ENCODE results near the gene GET4. TPM values are rescaled to one million over a fixed set of nuclear protein-coding genes. Genes with fewer than 3 reads are reported as not detected.
"Not testable (repeated sequence)": the region's sequence is repeated elsewhere in the genome, so short reads cannot be mapped to it uniquely, and the experiment has no call there.

GET4 gene
- total and polyA plus RNA-seq, 2 experiments from 2014 or later = 26.3 to 26.8 TPM

DNA sequence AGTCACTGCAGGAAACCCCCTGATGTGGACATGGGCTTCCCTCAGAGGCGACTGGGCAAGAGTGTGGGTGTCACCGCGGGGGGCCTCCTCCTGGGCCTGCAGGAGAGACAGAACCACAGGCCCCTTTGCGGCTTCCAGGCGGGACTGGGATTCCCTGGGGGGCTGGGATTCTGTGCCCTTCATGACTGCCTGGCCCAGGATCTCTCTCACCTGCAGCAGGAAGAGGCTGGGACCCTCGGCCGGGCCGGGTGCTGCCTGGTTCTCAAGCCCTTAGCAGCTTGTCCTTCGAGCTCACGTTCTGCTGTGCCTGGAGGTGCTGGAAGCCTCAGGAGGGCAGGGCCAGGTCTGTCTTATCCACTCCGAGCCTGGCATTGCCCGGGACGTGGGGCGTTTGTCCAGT is 32.3 kb upstream of the GET4 start:
- no peak overlapping the region for H2AFZ ChIP-seq
- no peaks in the 10 kb centered on the region for H4K20me1 ChIP-seq (ENCODE audit: insufficient read depth)
- no peak overlapping the region for H3K27ac ChIP-seq
- no peaks in the 10 kb centered on the region for H3K4me1 ChIP-seq (ENCODE audit: insufficient read depth)
- no peak overlapping the region for H3K4me2 ChIP-seq (ENCODE audit: unreplicated experiment)
- no peaks in the 10 kb centered on the region for H3K9me3 ChIP-seq (ENCODE audit: low read depth)
- no peak overlapping the region for H3K4me3 ChIP-seq
- peaks cover 26% of the 10 kb centered on the region; the same call in 1 of the 2 replicates for H3K36me3 ChIP-seq (ENCODE audit: low read depth)
- no peaks in the 10 kb centered on the region for H3F3A ChIP-seq (ENCODE audit: insufficient read depth)
- TF ChIP-seq EZH2 (IDR thresholded peaks at IDR 0.05; ENCODE audit: insufficient read depth, poor library complexity, severe bottlenecking) (no peak), EZH2phosphoT487 (IDR thresholded peaks at IDR 0.05; ENCODE audit: insufficient read depth, low read depth) (no peak)
- peaks cover 22% of the 10 kb centered on the region; the same call in 1 of the 2 replicates for H3K79me2 ChIP-seq (ENCODE audit: insufficient read depth)
- in situ Hi-C loops (cut with MboI) = no loop called here
- H3K9ac ChIP-seq = no peak overlapping the region
- DNase-seq = no peak
- no peaks in the 10 kb centered on the region for H3K9me2 ChIP-seq (ENCODE audit: insufficient read depth)
- no peaks in the 10 kb centered on the region for H3K27me3 ChIP-seq (replicated peaks; ENCODE audit: insufficient read depth)
- WGBS, 2 experiments (ENCODE audit: low coverage in 1 of 2, low lambda C conversion rate in 2 of 2, missing lambda C conversion rate in 2 of 2) = 97 to 99% methylated on average over 12 to 14 of the region's 14 CpGs

DNA sequence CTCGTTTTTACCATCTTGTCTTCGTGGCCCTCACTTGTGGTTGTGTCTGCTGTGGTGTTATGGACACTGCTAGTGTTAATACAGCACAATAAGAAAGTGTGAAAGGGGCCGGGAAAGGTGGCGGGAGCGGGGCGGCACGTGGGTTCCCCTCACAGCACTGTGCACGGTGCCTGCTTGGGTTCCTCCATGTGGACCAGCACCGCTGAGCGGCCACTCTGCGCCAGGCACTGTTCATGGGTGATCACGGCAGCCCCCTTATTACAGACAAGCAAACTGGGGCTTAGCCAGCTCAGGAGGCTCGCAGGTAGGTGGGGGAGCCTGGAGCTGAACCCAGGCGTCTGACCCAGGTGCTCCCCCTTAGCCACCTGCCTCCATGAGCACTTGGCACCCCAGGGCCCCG is 31.8 kb upstream of the GET4 start:
- TF ChIP-seq EZH2 (IDR thresholded peaks at IDR 0.05; ENCODE audit: insufficient read depth, poor library complexity, severe bottlenecking) (no peak), EZH2phosphoT487 (IDR thresholded peaks at IDR 0.05; ENCODE audit: insufficient read depth, low read depth) (no peak)
- H3K9me2 ChIP-seq (ENCODE audit: insufficient read depth) = no peaks in the 10 kb centered on the region
- peaks cover 20% of the 10 kb centered on the region; the same call in 1 of the 2 replicates for H3K79me2 ChIP-seq (ENCODE audit: insufficient read depth)
- no peaks in the 10 kb centered on the region for H3F3A ChIP-seq (ENCODE audit: insufficient read depth)
- 92% methylated on average over 15 of the region's 15 CpGs for WGBS, 2 experiments (ENCODE audit: low coverage in 1 of 2, low lambda C conversion rate in 2 of 2, missing lambda C conversion rate in 2 of 2)
- peaks cover 31% of the 10 kb centered on the region; the same call in 1 of the 2 replicates for H3K36me3 ChIP-seq (ENCODE audit: low read depth)
- no peak overlapping the region for H3K9ac ChIP-seq
- H3K27ac ChIP-seq = no peak overlapping the region
- H3K4me3 ChIP-seq = no peak overlapping the region
- H3K4me2 ChIP-seq (ENCODE audit: unreplicated experiment) = no peak overlapping the region
- in situ Hi-C loops (cut with MboI) = no loop called here
- no peaks in the 10 kb centered on the region for H3K4me1 ChIP-seq (ENCODE audit: insufficient read depth)
- no peaks in the 10 kb centered on the region for H4K20me1 ChIP-seq (ENCODE audit: insufficient read depth)
- no peaks in the 10 kb centered on the region for H3K27me3 ChIP-seq (replicated peaks; ENCODE audit: insufficient read depth)
- no peak overlapping the region for H2AFZ ChIP-seq
- DNase-seq = no peak
- no peaks in the 10 kb centered on the region for H3K9me3 ChIP-seq (ENCODE audit: low read depth)

DNA sequence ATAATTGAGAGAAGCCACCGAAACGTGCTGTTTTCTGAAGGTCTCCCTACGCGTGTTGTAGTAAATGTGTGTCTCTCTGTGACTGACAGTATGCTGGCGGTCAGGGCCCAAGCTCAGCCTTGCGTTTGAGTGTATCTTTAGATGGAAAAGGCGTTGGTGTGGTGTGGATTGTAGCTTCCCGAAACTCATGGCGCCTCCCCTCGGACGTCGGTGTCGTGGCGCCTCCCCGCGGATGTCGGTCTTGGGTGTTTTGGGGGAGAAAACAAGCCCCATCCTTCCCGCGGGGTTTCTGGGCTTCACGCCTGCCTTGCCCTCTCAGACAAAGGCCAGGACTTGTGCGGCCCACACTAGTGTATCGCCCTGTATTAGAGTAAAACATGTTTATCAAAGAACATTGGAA is 31.3 kb upstream of the GET4 start:
- Histone ChIP-seq H3K9me3 (ENCODE audit: low read depth) (no peaks in the 10 kb centered on the region), H3K36me3 (ENCODE audit: low read depth) (peaks cover 36% of the 10 kb centered on the region; the same call in 1 of the 2 replicates), H3K9ac (no peak overlapping the region), H3K4me1 (ENCODE audit: insufficient read depth) (no peaks in the 10 kb centered on the region), H3K4me2 (ENCODE audit: unreplicated experiment) (no peak overlapping the region), H3F3A (ENCODE audit: insufficient read depth) (no peaks in the 10 kb centered on the region), H3K79me2 (ENCODE audit: insufficient read depth) (peaks cover 20% of the 10 kb centered on the region; the same call in 1 of the 2 replicates), H3K27me3 (replicated peaks; ENCODE audit: insufficient read depth) (no peaks in the 10 kb centered on the region), H2AFZ (no peak overlapping the region), H3K9me2 (ENCODE audit: insufficient read depth) (no peaks in the 10 kb centered on the region), H4K20me1 (ENCODE audit: insufficient read depth) (no peaks in the 10 kb centered on the region), H3K27ac (no peak overlapping the region), H3K4me3 (no peak overlapping the region)
- DNase-seq = no peak
- TF ChIP-seq EZH2 (IDR thresholded peaks at IDR 0.05; ENCODE audit: insufficient read depth, poor library complexity, severe bottlenecking) (no peak), EZH2phosphoT487 (IDR thresholded peaks at IDR 0.05; ENCODE audit: insufficient read depth, low read depth) (no peak)
- WGBS, 2 experiments (ENCODE audit: low coverage in 1 of 2, low lambda C conversion rate in 2 of 2, missing lambda C conversion rate in 2 of 2) = 92 to 95% methylated on average over 22 of the region's 22 CpGs
- in situ Hi-C loops (cut with MboI) = no loop called here

GRCh38 chr7:845731-846130 is 30.6 kb upstream of the GET4 start:
- Histone ChIP-seq H3K4me1 (ENCODE audit: insufficient read depth) (no peaks in the 10 kb centered on the region), H3K9me3 (ENCODE audit: low read depth) (no peaks in the 10 kb centered on the region), H3K27me3 (replicated peaks; ENCODE audit: insufficient read depth) (no peaks in the 10 kb centered on the region), H3F3A (ENCODE audit: insufficient read depth) (no peaks in the 10 kb centered on the region), H3K36me3 (ENCODE audit: low read depth) (peaks cover 36% of the 10 kb centered on the region; the same call in 1 of the 2 replicates), H3K9me2 (ENCODE audit: insufficient read depth) (no peaks in the 10 kb centered on the region), H3K4me2 (ENCODE audit: unreplicated experiment) (no peak overlapping the region), H4K20me1 (ENCODE audit: insufficient read depth) (no peaks in the 10 kb centered on the region), H3K27ac (no peak overlapping the region), H2AFZ (no peak overlapping the region), H3K79me2 (ENCODE audit: insufficient read depth) (peaks cover 20% of the 10 kb centered on the region; the same call in 1 of the 2 replicates), H3K9ac (no peak overlapping the region), H3K4me3 (no peak overlapping the region)
- no peak for DNase-seq
- WGBS, 2 experiments (ENCODE audit: low coverage in 1 of 2, low lambda C conversion rate in 2 of 2, missing lambda C conversion rate in 2 of 2) = 97% methylated on average over 11 of the region's 11 CpGs
- in situ Hi-C loops (cut with MboI) = no loop called here
- TF ChIP-seq EZH2 (IDR thresholded peaks at IDR 0.05; ENCODE audit: insufficient read depth, poor library complexity, severe bottlenecking) (no peak), EZH2phosphoT487 (IDR thresholded peaks at IDR 0.05; ENCODE audit: insufficient read depth, low read depth) (no peak)

DNA sequence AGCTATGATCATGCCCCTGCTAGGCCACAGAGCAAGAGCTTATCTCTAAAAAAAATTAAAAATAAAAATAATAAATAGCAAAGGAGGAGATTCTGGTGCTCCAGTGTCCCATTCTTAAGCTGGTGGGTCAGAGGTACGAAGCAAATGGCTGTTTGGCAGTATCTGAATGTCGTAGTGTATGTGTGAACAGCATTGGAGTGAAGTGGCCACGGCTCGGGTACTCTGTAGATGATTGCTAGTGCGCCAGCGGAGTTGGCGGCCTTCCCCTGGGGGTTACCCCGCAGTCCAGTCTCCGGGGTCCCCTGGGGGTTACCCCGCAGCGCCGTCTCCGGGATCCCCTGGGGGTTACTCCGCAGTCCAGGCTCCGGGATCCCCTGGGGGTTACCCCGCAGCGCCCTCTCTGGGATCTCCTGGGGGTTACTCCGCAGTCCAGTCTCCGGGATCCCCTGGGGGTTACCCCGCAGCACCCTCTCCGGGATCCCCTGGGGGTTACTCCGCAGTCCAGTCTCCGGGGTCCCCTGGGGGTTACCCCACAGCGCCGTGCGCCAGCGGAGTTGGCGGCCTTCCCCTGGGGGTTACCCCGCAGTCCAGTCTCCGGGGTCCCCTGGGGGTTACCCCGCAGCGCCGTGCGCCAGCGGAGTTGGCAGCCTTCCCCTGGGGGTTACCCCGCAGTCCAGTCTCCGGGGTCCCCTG is 29.2 kb upstream of the GET4 start:
- in situ Hi-C loops (cut with MboI) = not testable (repeated sequence)
- H3K36me3 ChIP-seq (ENCODE audit: low read depth) = peaks cover 31% of the 10 kb centered on the region; the same call in 1 of the 2 replicates
- peaks cover 18% of the 10 kb centered on the region; the same call in 1 of the 2 replicates for H3K79me2 ChIP-seq (ENCODE audit: insufficient read depth)

GRCh38 chr7:847728-848127 is 28.6 kb upstream of the GET4 start:
- H3K9me3 ChIP-seq (ENCODE audit: low read depth); H2AFZ ChIP-seq; H3K27me3 ChIP-seq (replicated peaks; ENCODE audit: insufficient read depth); H4K20me1 ChIP-seq (ENCODE audit: insufficient read depth); H3K9me2 ChIP-seq (ENCODE audit: insufficient read depth); H3F3A ChIP-seq (ENCODE audit: insufficient read depth); H3K4me3 ChIP-seq; H3K9ac ChIP-seq; DNase-seq; H3K27ac ChIP-seq; in situ Hi-C loops (cut with MboI); H3K4me2 ChIP-seq (ENCODE audit: unreplicated experiment); H3K4me1 ChIP-seq (ENCODE audit: insufficient read depth): not testable (repeated sequence)
- 91 to 96% methylated on average over 5 to 24 of the region's 28 CpGs for WGBS, 2 experiments (ENCODE audit: low coverage in 1 of 2, low lambda C conversion rate in 2 of 2, missing lambda C conversion rate in 2 of 2)
- H3K36me3 ChIP-seq (ENCODE audit: low read depth) = peaks cover 31% of the 10 kb centered on the region; the same call in 1 of the 2 replicates
- H3K79me2 ChIP-seq (ENCODE audit: insufficient read depth) = peaks cover 18% of the 10 kb centered on the region; the same call in 1 of the 2 replicates

More for the DNA sequence above, 29.2 kb upstream of the GET4 start:
- not testable (repeated sequence) for H3K9me2 ChIP-seq (ENCODE audit: insufficient read depth); H3K4me1 ChIP-seq (ENCODE audit: insufficient read depth); H3K27ac ChIP-seq; H2AFZ ChIP-seq; H3K4me2 ChIP-seq (ENCODE audit: unreplicated experiment); H3K9ac ChIP-seq; DNase-seq; H4K20me1 ChIP-seq (ENCODE audit: insufficient read depth); H3K4me3 ChIP-seq; H3K9me3 ChIP-seq (ENCODE audit: low read depth); H3F3A ChIP-seq (ENCODE audit: insufficient read depth); H3K27me3 ChIP-seq (replicated peaks; ENCODE audit: insufficient read depth)
- WGBS, 2 experiments (ENCODE audit: low coverage in 1 of 2, low lambda C conversion rate in 2 of 2, missing lambda C conversion rate in 2 of 2) = 97 to 100% methylated on average over 7 to 30 of the region's 37 CpGs
